ENCODE measurements around the gene HMGXB4.

The HMGXB4 gene

GRCh38 chr22:35326854-35327562 is 69.7 kb downstream of the HMGXB4 start:
- H3K79me2 ChIP-seq (ENCODE audit: insufficient read depth, low read length): no peaks in the 10 kb centered on the region
- no peaks in the 10 kb centered on the region for H3F3A ChIP-seq (ENCODE audit: insufficient read depth, low read length)
- H4K20me1 ChIP-seq (ENCODE audit: insufficient read depth, low read length): no peaks in the 10 kb centered on the region
- no peak overlapping the region for H3K9ac ChIP-seq (ENCODE audit: low read length)
- H3K27ac ChIP-seq (ENCODE audit: low read depth, low read length, poor library complexity, severe bottlenecking): no peak overlapping the region
- H2AFZ ChIP-seq (ENCODE audit: low read length): no peak overlapping the region
- TF ChIP-seq CTCF (IDR thresholded peaks at IDR 0.05; ENCODE audit: low read length) (no peak), EZH2 (IDR thresholded peaks at IDR 0.05; ENCODE audit: borderline replicate concordance, low read length) (no peak)
- no peaks in the 10 kb centered on the region for H3K9me2 ChIP-seq (ENCODE audit: low read depth, low read length)
- H3K4me2 ChIP-seq (ENCODE audit: low read length): no peak overlapping the region
- peaks cover 22% of the 10 kb centered on the region for H3K4me1 ChIP-seq (ENCODE audit: insufficient read depth, low read length, severe bottlenecking)
- no peaks in the 10 kb centered on the region for H3K27me3 ChIP-seq (ENCODE audit: insufficient read depth, low read length)
- peaks cover 31% of the 10 kb centered on the region for H3K36me3 ChIP-seq (ENCODE audit: insufficient read depth, low read length)
- no peak overlapping the region for H3K4me3 ChIP-seq (ENCODE audit: low read depth, low read length, poor library complexity, severe bottlenecking)
- H3K9me3 ChIP-seq (ENCODE audit: low read length): no peaks in the 10 kb centered on the region

GRCh38 chr22:35327690-35328471 is 70.6 kb downstream of the HMGXB4 start:
- Histone ChIP-seq H3F3A (ENCODE audit: insufficient read depth, low read length) (no peaks in the 10 kb centered on the region), H3K9ac (ENCODE audit: low read length) (no peak overlapping the region), H3K9me3 (ENCODE audit: low read length) (no peaks in the 10 kb centered on the region), H3K4me2 (ENCODE audit: low read length) (no peak overlapping the region), H2AFZ (ENCODE audit: low read length) (no peak overlapping the region), H3K27me3 (ENCODE audit: insufficient read depth, low read length) (no peaks in the 10 kb centered on the region), H3K9me2 (ENCODE audit: low read depth, low read length) (no peaks in the 10 kb centered on the region), H4K20me1 (ENCODE audit: insufficient read depth, low read length) (no peaks in the 10 kb centered on the region), H3K4me1 (ENCODE audit: insufficient read depth, low read length, severe bottlenecking) (peaks cover 22% of the 10 kb centered on the region), H3K27ac (ENCODE audit: low read depth, low read length, poor library complexity, severe bottlenecking) (no peak overlapping the region), H3K36me3 (ENCODE audit: insufficient read depth, low read length) (peaks cover 32% of the 10 kb centered on the region), H3K79me2 (ENCODE audit: insufficient read depth, low read length) (no peaks in the 10 kb centered on the region), H3K4me3 (ENCODE audit: low read depth, low read length, poor library complexity, severe bottlenecking) (no peak overlapping the region)
- no peak for TF ChIP-seq CTCF (IDR thresholded peaks at IDR 0.05; ENCODE audit: low read length)

GRCh38 chr22:35328472-35328885 is 71.2 kb downstream of the HMGXB4 start:
- Histone ChIP-seq H3K27ac (ENCODE audit: low read depth, low read length, poor library complexity, severe bottlenecking) (no peak overlapping the region), H3K9me3 (ENCODE audit: low read length) (no peaks in the 10 kb centered on the region), H3K4me1 (ENCODE audit: insufficient read depth, low read length, severe bottlenecking) (peaks cover 22% of the 10 kb centered on the region), H3K79me2 (ENCODE audit: insufficient read depth, low read length) (no peaks in the 10 kb centered on the region), H3K4me2 (ENCODE audit: low read length) (no peak overlapping the region), H3K9ac (ENCODE audit: low read length) (no peak overlapping the region), H4K20me1 (ENCODE audit: insufficient read depth, low read length) (no peaks in the 10 kb centered on the region), H3K36me3 (ENCODE audit: insufficient read depth, low read length) (peaks cover 38% of the 10 kb centered on the region), H3K27me3 (ENCODE audit: insufficient read depth, low read length) (no peaks in the 10 kb centered on the region), H3K9me2 (ENCODE audit: low read depth, low read length) (no peaks in the 10 kb centered on the region), H3K4me3 (ENCODE audit: low read depth, low read length, poor library complexity, severe bottlenecking) (no peak overlapping the region), H3F3A (ENCODE audit: insufficient read depth, low read length) (no peaks in the 10 kb centered on the region), H2AFZ (ENCODE audit: low read length) (no peak overlapping the region)
- TF ChIP-seq CTCF (IDR thresholded peaks at IDR 0.05; ENCODE audit: low read length): no peak
- no peak for TF ChIP-seq EZH2 (IDR thresholded peaks at IDR 0.05; ENCODE audit: borderline replicate concordance, low read length)

Data from OCI-LY1 (cell line).